ENCODE results near the gene SF1. TPM values are rescaled to one million over a fixed set of nuclear protein-coding genes. Genes with fewer than 3 reads are reported as not detected.

Gene SF1
- total and polyA plus RNA-seq, 9 of the 15 experiments (the other 6 are each of a cell fraction or from before 2014, with no cell fraction given), result 13.1 to 334 (median 111) TPM

DNA sequence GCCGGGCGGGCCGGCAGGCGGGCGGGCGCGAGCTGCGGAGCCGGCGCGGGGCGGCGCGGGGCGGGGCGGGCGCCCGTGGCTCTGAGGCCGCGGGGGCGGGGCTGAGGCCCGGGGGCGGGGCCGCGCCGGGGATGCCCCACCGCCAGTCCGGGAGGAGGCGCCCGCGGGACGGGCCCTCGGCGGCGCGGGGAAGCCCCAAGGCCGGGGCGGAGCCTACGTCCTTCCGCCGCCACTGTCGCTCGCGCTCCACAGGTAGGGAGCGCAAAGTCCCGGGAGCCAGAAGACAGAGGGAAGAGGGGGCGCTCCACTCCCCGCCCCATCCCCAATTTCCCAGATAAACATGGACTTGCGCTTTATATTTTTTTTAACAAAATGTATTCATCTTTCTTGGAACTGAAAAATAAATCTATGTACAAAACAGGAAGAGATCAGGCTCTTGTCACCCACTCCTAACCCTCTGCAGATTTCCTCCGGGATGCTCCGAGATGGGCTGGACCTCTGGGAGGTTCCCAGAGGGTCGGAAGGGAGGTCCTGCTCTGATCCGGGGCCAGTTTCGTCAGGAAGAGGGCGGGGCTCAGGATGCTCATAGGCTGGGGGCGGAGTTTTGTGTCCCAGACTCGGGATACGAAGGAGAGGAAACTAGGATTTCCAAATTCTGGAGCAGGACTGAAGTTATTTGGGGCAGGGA, 25.0 kb upstream of the SF1 start, which contains the start of gene MAP4K2 (continued):
- peak; percentile 45; the same call in 1 of the 2 replicates for TF ChIP-seq SMARCA4 (IDR thresholded peaks at IDR 0.05)
- TF ChIP-seq ZC3H11A (IDR thresholded peaks at IDR 0.05; ENCODE audit: low read depth, low read length), result no peak
- TF ChIP-seq EP400 (IDR thresholded peaks at IDR 0.05), result peak; percentile 41
- TF ChIP-seq ATF7 (IDR thresholded peaks at IDR 0.05), result peak; percentile 63; the same call in 1 of the 2 replicates
- TF ChIP-seq DPF2 (IDR thresholded peaks at IDR 0.05), result peak; percentile 44; the same call in 1 of the 2 replicates
- TF ChIP-seq CXXC5 (CRISPR knock-in tag; IDR thresholded peaks at IDR 0.05), result peak; percentile 73
- no peak for TF ChIP-seq ZNF764 (CRISPR knock-in tag; IDR thresholded peaks at IDR 0.05; ENCODE audit: low read depth)
- no peak for TF ChIP-seq ZKSCAN3 (CRISPR knock-in tag; IDR thresholded peaks at IDR 0.05)
- TF ChIP-seq ZNF785 (CRISPR knock-in tag; IDR thresholded peaks at IDR 0.05), result no peak
- TF ChIP-seq, protein P1, sequence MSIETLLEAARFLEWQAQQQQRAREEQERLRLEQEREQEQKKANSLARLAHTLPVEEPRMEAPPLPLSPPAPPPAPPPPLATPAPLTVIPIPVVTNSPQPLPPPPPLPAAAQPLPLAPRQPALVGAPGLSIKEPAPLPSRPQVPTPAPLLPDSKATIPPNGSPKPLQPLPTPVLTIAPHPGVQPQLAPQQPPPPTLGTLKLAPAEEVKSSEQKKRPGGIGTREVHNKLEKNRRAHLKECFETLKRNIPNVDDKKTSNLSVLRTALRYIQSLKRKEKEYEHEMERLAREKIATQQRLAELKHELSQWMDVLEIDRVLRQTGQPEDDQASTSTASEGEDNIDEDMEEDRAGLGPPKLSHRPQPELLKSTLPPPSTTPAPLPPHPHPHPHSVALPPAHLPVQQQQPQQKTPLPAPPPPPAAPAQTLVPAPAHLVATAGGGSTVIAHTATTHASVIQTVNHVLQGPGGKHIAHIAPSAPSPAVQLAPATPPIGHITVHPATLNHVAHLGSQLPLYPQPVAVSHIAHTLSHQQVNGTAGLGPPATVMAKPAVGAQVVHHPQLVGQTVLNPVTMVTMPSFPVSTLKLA (conservative IDR thresholded peaks at IDR 0.05), result peak; percentile 21 to 52; a peak in 1 of 4 replicates
- TF ChIP-seq ARHGAP35 (IDR thresholded peaks at IDR 0.05; ENCODE audit: partially characterized antibody), result no peak
- TF ChIP-seq CBX8 (IDR thresholded peaks at IDR 0.05; ENCODE audit: borderline replicate concordance, extremely low read depth, low read depth, low read length, poor library complexity, severe bottlenecking), result no peak
- TF ChIP-seq RBBP5 (IDR thresholded peaks at IDR 0.05; ENCODE audit: borderline replicate concordance, insufficient read depth, low read length, poor library complexity, severe bottlenecking), result no peak
- no peak for TF ChIP-seq ZNF224 (CRISPR knock-in tag; IDR thresholded peaks at IDR 0.05)
- TF ChIP-seq TEAD2 (tag; IDR thresholded peaks at IDR 0.05), result no peak
- no peak for TF ChIP-seq FUS (optimal IDR thresholded peaks at IDR 0.05; ENCODE audit: low read depth, low read length)
- TF ChIP-seq, protein P2, sequence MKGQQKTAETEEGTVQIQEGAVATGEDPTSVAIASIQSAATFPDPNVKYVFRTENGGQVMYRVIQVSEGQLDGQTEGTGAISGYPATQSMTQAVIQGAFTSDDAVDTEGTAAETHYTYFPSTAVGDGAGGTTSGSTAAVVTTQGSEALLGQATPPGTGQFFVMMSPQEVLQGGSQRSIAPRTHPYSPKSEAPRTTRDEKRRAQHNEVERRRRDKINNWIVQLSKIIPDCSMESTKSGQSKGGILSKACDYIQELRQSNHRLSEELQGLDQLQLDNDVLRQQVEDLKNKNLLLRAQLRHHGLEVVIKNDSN (CRISPR knock-in tag; IDR thresholded peaks at IDR 0.05), result no peak
- TF ChIP-seq IFI16 (CRISPR knock-in tag; IDR thresholded peaks at IDR 0.05), result no peak

All from K562 (cell line).